OCI-LY3 (cell line): ENCODE data around the gene SLC38A10.
A peak's percentile ranks its signal among the peaks of the same experiment; 100 is the strongest.

Experiments used
- H2AFZ ChIP-seq: fragments of 200-600, 300-600 bp; shearing (Covaris generic); 2 replicates; pipeline ENCODE4 v1.6.0; 2014; ENCODE audit warnings: antibody characterized with exemption, low read depth, low read length
- H3K27ac ChIP-seq: fragments of 200-600, 300-600 bp; sonication (generic); 2 replicates; pipeline ENCODE4 v1.5.1; 2014; ENCODE audit warnings: mild to moderate bottlenecking, low read length, moderate library complexity, mixed read lengths
- H3K27me3 ChIP-seq: fragments of 200-600, 300-600 bp; sonication (generic); 2 replicates; pipeline ENCODE4 v1.6.1; 2014; ENCODE audit warnings: low read depth, low read length, mixed read lengths
- H3K36me3 ChIP-seq: fragments of 200-600, 300-600 bp; sonication (generic); replicated peaks from 2 replicates; pipeline ENCODE3; 2014; ENCODE audit warnings: low read depth, low read length, mixed read lengths
- H3K4me1 ChIP-seq: fragments of 300-600, 200-600 bp; sonication (generic); 2 replicates; pipeline ENCODE4 v1.6.1; 2014; ENCODE audit warnings: low read length, mixed read lengths
- H3K4me2 ChIP-seq: fragments of 200-600, 300-600 bp; sonication (generic); 2 replicates; pipeline ENCODE4 v1.6.1; 2014; ENCODE audit warnings: low read length, mixed read lengths
- H3K4me3 ChIP-seq: fragments of 300-600, 200-600 bp; sonication (generic); 2 replicates; pipeline ENCODE4 v1.5.1; 2014; ENCODE audit warnings: antibody characterized with exemption, mild to moderate bottlenecking, low read length, moderate library complexity
- H3K79me2 ChIP-seq: fragments of 300-600, 200-600 bp; shearing (Covaris generic); 2 replicates; pipeline ENCODE4 v1.6.1; 2014; ENCODE audit warnings: mild to moderate bottlenecking, low read length, mixed read lengths
- H3K9ac ChIP-seq: fragments of 300-600, 200-600 bp; shearing (Covaris generic); 2 replicates; pipeline ENCODE4 v1.6.0; 2014; ENCODE audit warnings: mild to moderate bottlenecking, low read length, moderate library complexity
- H3K9me3 ChIP-seq: fragments of 200-600, 300-600 bp; shearing (Covaris generic); 2 replicates; pipeline ENCODE4 v1.6.1; 2014; ENCODE audit warnings: low read length, mixed read lengths; ENCODE audit not compliant: insufficient read depth
- H4K20me1 ChIP-seq: fragments of 200-600, 300-600 bp; sonication (generic); 2 replicates; pipeline ENCODE4 v1.6.1; 2016; ENCODE audit warnings: low read length, mixed read lengths; ENCODE audit not compliant: insufficient read depth
- CTCF ChIP-seq: fragments of 200-600, 300-600 bp; sonication (generic); IDR thresholded peaks from 2 replicates; pipeline ENCODE4 v1.5.1; 2014; ENCODE audit warnings: antibody characterized with exemption, low read length, low read depth
- EZH2phosphoT487 ChIP-seq: fragments of 200-600 bp; shearing (Covaris generic); IDR thresholded peaks from 2 replicates; pipeline ENCODE4 v1.6.1; 2018; ENCODE audit warnings: antibody characterized with exemption, mixed run types, low read depth

The SLC38A10 gene

DNA sequence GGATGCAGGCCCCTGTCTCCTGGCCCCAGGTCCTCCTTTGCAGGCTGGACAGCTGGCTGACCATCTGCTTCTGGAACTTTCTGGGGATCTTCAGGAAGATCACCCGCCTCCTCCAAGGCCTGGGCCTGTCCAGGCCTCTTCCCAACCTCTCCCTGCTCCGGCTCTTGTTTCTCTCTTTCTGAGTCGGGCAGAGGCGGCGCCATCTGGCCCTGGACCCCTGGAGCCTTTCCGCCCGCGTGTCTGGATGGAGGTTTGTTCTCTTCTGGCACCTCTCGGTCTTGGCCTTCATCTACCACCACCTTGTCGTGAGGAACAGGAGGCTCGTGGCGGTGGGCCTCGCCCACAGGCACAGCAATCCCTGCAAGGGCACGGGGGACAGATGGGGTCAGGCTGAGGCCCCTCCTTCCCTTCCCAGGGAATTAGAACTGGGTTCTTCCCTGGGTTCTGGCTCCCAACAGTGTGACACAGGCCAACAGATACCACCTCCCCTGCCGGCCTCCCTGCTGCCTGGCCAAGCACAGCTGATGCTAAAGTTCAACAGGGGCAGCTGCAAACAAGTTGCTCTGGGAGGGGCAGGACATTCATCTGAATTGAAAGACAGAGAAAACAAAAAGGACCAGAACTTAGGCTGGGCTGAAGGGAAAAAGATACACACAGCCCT is 42.7 kb downstream of the SLC38A10 start:
- Histone ChIP-seq H2AFZ (no peak overlapping the region), H3K9ac (no peak overlapping the region), H3K79me2 (no peaks in the 10 kb centered on the region), H3K4me2 (0 out of 2 replicates have a peak overlapping the region, but pooled peaks have one; percentile 4), H3K4me3 (no peak overlapping the region), H3K27me3 (no peaks in the 10 kb centered on the region), H4K20me1 (peaks cover 27% of the 10 kb centered on the region), H3K4me1 (peaks cover 12% of the 10 kb centered on the region), H3K9me3 (no peaks in the 10 kb centered on the region), H3K27ac (no peak overlapping the region; the same call in 1 of the 2 replicates), H3K36me3 (peaks cover 23% of the 10 kb centered on the region)
- TF ChIP-seq CTCF (no peak), EZH2phosphoT487 (no peak)

DNA sequence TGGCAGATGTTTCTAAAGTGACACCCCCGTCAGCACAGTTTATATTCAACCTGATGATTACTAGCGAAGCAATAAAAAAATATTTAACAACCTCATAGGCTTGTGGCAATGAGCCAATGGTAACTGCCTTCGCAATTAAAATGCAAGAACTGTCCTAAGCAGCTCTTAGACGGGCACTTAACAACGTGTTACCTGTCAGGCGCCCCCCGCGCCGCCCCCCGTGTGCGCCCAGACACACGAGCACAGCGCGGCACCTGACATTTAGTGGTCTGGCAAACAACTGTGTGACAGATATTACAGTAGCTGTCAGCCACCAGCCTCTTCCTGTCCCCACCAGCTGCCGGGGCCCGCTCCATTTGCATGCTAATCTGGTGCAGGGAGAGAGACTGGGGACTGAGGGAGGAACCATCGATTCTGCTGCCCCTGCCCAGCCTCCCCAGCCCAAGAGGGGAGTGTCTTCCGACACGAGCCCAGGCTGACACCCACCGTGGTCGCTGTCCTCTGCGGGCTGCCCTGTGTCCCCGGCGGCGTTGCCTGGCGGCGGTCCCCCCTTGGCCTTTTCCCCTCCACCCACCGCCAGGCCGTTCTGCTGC is 43.3 kb downstream of the SLC38A10 start:
- H3K36me3 ChIP-seq = peaks cover 23% of the 10 kb centered on the region
- peaks cover 27% of the 10 kb centered on the region for H4K20me1 ChIP-seq
- H3K9ac ChIP-seq = no peak overlapping the region

GRCh38 chr17:81251094-81251708 is 43.9 kb downstream of the SLC38A10 start:
- Histone ChIP-seq H3K4me1 (peaks cover 12% of the 10 kb centered on the region), H3K4me2 (peak overlapping the region; percentile 36; the same call in 1 of the 2 replicates), H3K79me2 (no peaks in the 10 kb centered on the region), H3K36me3 (peaks cover 23% of the 10 kb centered on the region), H3K4me3 (no peak overlapping the region; the same call in 1 of the 2 replicates), H4K20me1 (peaks cover 27% of the 10 kb centered on the region), H3K9ac (no peak overlapping the region), H3K27me3 (no peaks in the 10 kb centered on the region), H2AFZ (no peak overlapping the region), H3K9me3 (no peaks in the 10 kb centered on the region), H3K27ac (peak overlapping the region; percentile 14; the same call in 1 of the 2 replicates)
- no peak for TF ChIP-seq CTCF
- no peak for TF ChIP-seq EZH2phosphoT487

More for the DNA sequence above, 43.3 kb downstream of the SLC38A10 start:
- H3K4me2 ChIP-seq = peak overlapping the region; percentile 36
- no peaks in the 10 kb centered on the region for H3K9me3 ChIP-seq
- no peaks in the 10 kb centered on the region for H3K79me2 ChIP-seq
- no peak overlapping the region; the same call in 1 of the 2 replicates for H3K4me3 ChIP-seq
- no peaks in the 10 kb centered on the region for H3K27me3 ChIP-seq
- H3K27ac ChIP-seq = peak overlapping the region; percentile 14; the same call in 1 of the 2 replicates
- TF ChIP-seq CTCF (no peak), EZH2phosphoT487 (no peak)
- H3K4me1 ChIP-seq = peaks cover 12% of the 10 kb centered on the region
- H2AFZ ChIP-seq = no peak overlapping the region

DNA sequence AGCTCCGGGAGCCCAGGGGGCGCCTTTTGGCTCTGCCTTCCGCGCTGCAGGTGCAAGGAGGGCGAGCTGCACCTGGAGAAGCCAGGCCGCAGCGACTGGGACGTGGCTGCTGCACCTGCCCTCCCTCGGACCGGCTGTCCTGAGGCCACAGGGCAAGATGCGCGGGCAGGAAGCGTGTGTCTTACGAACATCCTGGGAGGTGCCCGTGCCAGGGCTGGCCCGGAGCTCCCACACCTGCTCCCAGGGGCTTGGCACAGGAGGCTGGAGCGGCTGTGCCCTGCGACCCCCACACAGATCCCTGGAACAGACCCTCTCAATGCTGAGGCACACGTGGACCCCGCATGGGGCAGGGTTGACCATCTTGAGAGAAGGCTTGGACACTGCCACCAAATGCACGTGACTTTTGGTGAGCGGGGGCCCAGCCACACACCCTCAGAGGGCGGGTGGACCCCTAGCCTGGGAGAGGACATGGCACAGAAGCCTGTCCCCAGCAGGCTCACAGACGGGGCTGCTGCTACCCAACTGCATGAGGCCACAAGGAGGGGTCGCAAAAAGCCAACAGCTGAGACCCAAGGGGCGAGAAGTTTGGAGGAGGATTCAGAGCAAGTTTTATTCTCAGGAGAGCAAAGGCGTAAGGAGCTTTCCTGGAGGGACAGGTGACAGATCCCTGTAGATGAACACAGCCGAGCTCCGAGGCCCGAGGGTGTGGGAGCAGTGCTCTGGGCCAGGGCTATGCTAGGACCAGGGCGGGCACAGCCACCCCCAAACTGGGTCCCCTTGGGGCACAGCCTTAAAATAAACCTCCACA is 44.6 kb downstream of the SLC38A10 start:
- Histone ChIP-seq H3K27me3 (no peaks in the 10 kb centered on the region), H3K4me1 (peaks cover 12% of the 10 kb centered on the region), H3K9me3 (no peaks in the 10 kb centered on the region), H3K9ac (no peak overlapping the region), H3K79me2 (no peaks in the 10 kb centered on the region), H4K20me1 (peaks cover 27% of the 10 kb centered on the region), H2AFZ (no peak overlapping the region), H3K27ac (no peak overlapping the region), H3K36me3 (peaks cover 23% of the 10 kb centered on the region), H3K4me2 (no peak overlapping the region), H3K4me3 (no peak overlapping the region)
- TF ChIP-seq CTCF (no peak), EZH2phosphoT487 (no peak)
